ENCODE results near the gene LEMD3. TPM values are rescaled to one million over a fixed set of nuclear protein-coding genes. Genes with fewer than 3 reads are reported as not detected.

Gene LEMD3
- polyA plus RNA-seq, 2 of the 4 experiments (the other 2 are of a cell fraction) = 12.3 to 17.8 TPM

GRCh38 chr12:65275627-65276026 is 106.2 kb downstream of the LEMD3 start (continued):
- no peak for TF ChIP-seq EHF (CRISPR knock-in tag; IDR thresholded peaks at IDR 0.05)
- no peak for TF ChIP-seq HOXA7 (CRISPR knock-in tag; IDR thresholded peaks at IDR 0.05)

GRCh38 chr12:65276916-65277530 is 107.6 kb downstream of the LEMD3 start:
- Histone ChIP-seq H3K4me2 (no peak overlapping the region), H3K4me3 (no peak overlapping the region), H3K9me3 (no peaks in the 10 kb centered on the region), H3K4me1 (peaks cover 14% of the 10 kb centered on the region; the same call in 2 of the 3 replicates), H3K27ac (no peak overlapping the region)
- ChIA-PET CTCF (no interaction called here), POLR2A (no interaction called here)
- FAIRE-seq (no peak), DNase-seq (ENCODE audit: low read depth in 1 of 2, low spot score in 1 of 2) (no peak), ATAC-seq (no peak)
- 80% methylated on average over 3 of the region's 3 CpGs for WGBS (ENCODE audit: missing lambda C conversion rate)
- no peak for TF ChIP-seq ELK1 (IDR thresholded peaks at IDR 0.05; ENCODE audit: low read depth, low read length)
- no peak for TF ChIP-seq ZNF302 (CRISPR knock-in tag; IDR thresholded peaks at IDR 0.05)
- no peak for TF ChIP-seq HOXA7 (CRISPR knock-in tag; IDR thresholded peaks at IDR 0.05)
- no peak for TF ChIP-seq USF2 (IDR thresholded peaks at IDR 0.05)

GRCh38 chr12:65277994-65278575 is 108.7 kb downstream of the LEMD3 start:
- CTCF ChIA-PET = no interaction called here
- no peak for FAIRE-seq
- Histone ChIP-seq H3K4me3 (peak overlapping the region; percentile 89), H3K4me1 (peaks cover 14% of the 10 kb centered on the region; the same call in 2 of the 3 replicates), H3K4me2 (peak overlapping the region; percentile 87), H3K27ac (peak overlapping the region; percentile 89 to 91), H3K9me3 (no peaks in the 10 kb centered on the region)
- POLR2A ChIA-PET = no interaction called here
- 49% methylated on average over 23 of the region's 23 CpGs for WGBS (ENCODE audit: missing lambda C conversion rate)
- peak in 1 of 2 experiments; percentile 9; a peak in 5 of 6 replicates for ATAC-seq
- DNase-seq (ENCODE audit: low read depth in 1 of 2, low spot score in 1 of 2) = no peak
- TF ChIP-seq KDM5A (IDR thresholded peaks at IDR 0.05) (no peak), BCL3 (IDR thresholded peaks at IDR 0.05) (no peak), ZNF302 (CRISPR knock-in tag; IDR thresholded peaks at IDR 0.05) (no peak), RAD21 (conservative IDR thresholded peaks at IDR 0.05 in 1 of 2, IDR thresholded peaks at IDR 0.05 in 1 of 2) (no peak), REST (IDR thresholded peaks at IDR 0.05) (no peak), KDM1A (IDR thresholded peaks at IDR 0.05; ENCODE audit: low read depth) (no peak)

All from A549 (cell line).